ENCODE results near the gene EXTL2. TPM values are rescaled to one million over a fixed set of nuclear protein-coding genes. Genes with fewer than 3 reads are reported as not detected.

Gene EXTL2
- total and polyA plus RNA-seq, 9 of the 15 experiments (the other 6 are each of a cell fraction or from before 2014, with no cell fraction given) = 8.5 to 40.7 (median 26.0) TPM

GRCh38 chr1:100895540-100896480 is 1.2 kb upstream of the EXTL2 start, which contains the start of gene SLC30A7:
TSS of gene SLC30A7 (plus strand) at chr1:100896090. CDS start at chr1:100896263, 173 bp downstream.
- H3K4me1 ChIP-seq (replicated peaks in 1 of 2; ENCODE audit: control insufficient read depth in 2 of 2, insufficient read depth in 2 of 2, low read length in 2 of 2) = peaks cover 0 to 8% of the 10 kb centered on the region in 2 experiments; a peak in 3 of 5 replicates
- WGBS (ENCODE audit: insufficient coverage, low coverage, missing lambda C conversion rate) = under 1% methylated on average over 44 of the region's 62 CpGs
- peak; percentile 93 for ATAC-seq
- BruUV-seq (replicated peaks) = TSS peak; percentile 47
- in situ Hi-C loops (cut with MboI) = no loop called here
- H3K9me1 ChIP-seq (ENCODE audit: control insufficient read depth, insufficient read depth, low read length) = no peaks in the 10 kb centered on the region
- H3K4me3 ChIP-seq = peak within 1 kb of the TSS; percentile 90
- peak; percentile 87 to 95 (median 90) for DNase-seq (ENCODE audit: extremely low read depth in 1 of 4, low spot score in 3 of 4)
- peaks cover 66% of the 10 kb centered on the region for H3K79me2 ChIP-seq (ENCODE audit: control insufficient read depth, insufficient read depth, low read length)
- peak within 1 kb of the TSS; percentile 96 for H2AFZ ChIP-seq (ENCODE audit: low read depth, low read length)
- peak; percentile 71 for FAIRE-seq
- ChIA-PET CTCF (ENCODE audit: low intra/inter-chr PET ratio) (no interaction called here), POLR2A (interaction anchor here (0.6 to 1.5 kb wide), 5 partner anchors 12 to 140 kb away, joined by 3 to 4 read pairs (median 3); no protein-coding TSS in a partner anchor)
- peaks cover 49% of the 10 kb centered on the region for H3K36me3 ChIP-seq (ENCODE audit: control insufficient read depth, insufficient read depth, low read length)
- no peaks in the 10 kb centered on the region for H4K20me1 ChIP-seq (replicated peaks; ENCODE audit: control insufficient read depth, insufficient read depth, low read length)
- H3K9me3 ChIP-seq (replicated peaks; ENCODE audit: control insufficient read depth, insufficient read depth, low read depth, low read length) = peaks cover 2% of the 10 kb centered on the region; the same call in 1 of the 2 replicates
- no peaks in the 10 kb centered on the region for H3K27me3 ChIP-seq (ENCODE audit: control insufficient read depth in 2 of 2, insufficient read depth in 2 of 2, low read length in 2 of 2)
- peak within 1 kb of the TSS; percentile 92 for H3K27ac ChIP-seq (ENCODE audit: extremely low read depth, low read depth, low read length)
- H3K4me2 ChIP-seq (ENCODE audit: insufficient read depth, low read length) = peak within 1 kb of the TSS; percentile 86
- intact Hi-C loops (cut with micrococcal nuclease) = loop anchor here (10.0 kb wide), 1 partner anchor 761 kb away; the partner anchor contains the start of genes SASS6 and TRMT13
- H3K9ac ChIP-seq (ENCODE audit: insufficient read depth in 1 of 2, low read depth in 2 of 2, low read length in 2 of 2) = peak within 1 kb of the TSS; percentile 93 to 95
- TF ChIP-seq HOXB6 (CRISPR knock-in tag; IDR thresholded peaks at IDR 0.05; ENCODE audit: borderline replicate concordance) = no peak
- TF ChIP-seq CREB1 (IDR thresholded peaks at IDR 0.05) = peak; percentile 14; the same call in 1 of the 2 replicates
- TF ChIP-seq CREB1 (CRISPR knock-in tag; IDR thresholded peaks at IDR 0.05) = no peak; the same call in 1 of the 2 replicates
- TF ChIP-seq ZNF263 (CRISPR knock-in tag; IDR thresholded peaks at IDR 0.05; ENCODE audit: borderline replicate concordance) = peak; percentile 43; the same call in 1 of the 2 replicates
- peak; percentile 88 to 90 for TF ChIP-seq NRF1 (conservative IDR thresholded peaks at IDR 0.05 in 1 of 2, IDR thresholded peaks at IDR 0.05 in 1 of 2)
- no peak for TF ChIP-seq ATF1 (CRISPR knock-in tag; IDR thresholded peaks at IDR 0.05)
- 0 out of 2 replicates have a peak, but pooled peaks have one; percentile 43 for TF ChIP-seq ATF1 (tag; IDR thresholded peaks at IDR 0.05)
- TF ChIP-seq E2F1 (CRISPR knock-in tag; IDR thresholded peaks at IDR 0.05) = no peak
- peak; percentile 94 for TF ChIP-seq POLR2G (IDR thresholded peaks at IDR 0.05; ENCODE audit: low read depth, low read length)
- TF ChIP-seq, protein P1, sequence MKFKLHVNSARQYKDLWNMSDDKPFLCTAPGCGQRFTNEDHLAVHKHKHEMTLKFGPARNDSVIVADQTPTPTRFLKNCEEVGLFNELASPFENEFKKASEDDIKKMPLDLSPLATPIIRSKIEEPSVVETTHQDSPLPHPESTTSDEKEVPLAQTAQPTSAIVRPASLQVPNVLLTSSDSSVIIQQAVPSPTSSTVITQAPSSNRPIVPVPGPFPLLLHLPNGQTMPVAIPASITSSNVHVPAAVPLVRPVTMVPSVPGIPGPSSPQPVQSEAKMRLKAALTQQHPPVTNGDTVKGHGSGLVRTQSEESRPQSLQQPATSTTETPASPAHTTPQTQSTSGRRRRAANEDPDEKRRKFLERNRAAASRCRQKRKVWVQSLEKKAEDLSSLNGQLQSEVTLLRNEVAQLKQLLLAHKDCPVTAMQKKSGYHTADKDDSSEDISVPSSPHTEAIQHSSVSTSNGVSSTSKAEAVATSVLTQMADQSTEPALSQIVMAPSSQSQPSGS (CRISPR knock-in tag; IDR thresholded peaks at IDR 0.05) = no peak
- TF ChIP-seq RAD51 (IDR thresholded peaks at IDR 0.05; ENCODE audit: borderline replicate concordance, low read depth) = no peak
- peak; percentile 34 for TF ChIP-seq MEIS2 (IDR thresholded peaks at IDR 0.05; ENCODE audit: partially characterized antibody)
- no peak for TF ChIP-seq ZNF174 (CRISPR knock-in tag; IDR thresholded peaks at IDR 0.05)
- peak; percentile 23; the same call in 1 of the 2 replicates for TF ChIP-seq ZBTB33 (CRISPR knock-in tag; IDR thresholded peaks at IDR 0.05)
- TF ChIP-seq, protein P2, sequence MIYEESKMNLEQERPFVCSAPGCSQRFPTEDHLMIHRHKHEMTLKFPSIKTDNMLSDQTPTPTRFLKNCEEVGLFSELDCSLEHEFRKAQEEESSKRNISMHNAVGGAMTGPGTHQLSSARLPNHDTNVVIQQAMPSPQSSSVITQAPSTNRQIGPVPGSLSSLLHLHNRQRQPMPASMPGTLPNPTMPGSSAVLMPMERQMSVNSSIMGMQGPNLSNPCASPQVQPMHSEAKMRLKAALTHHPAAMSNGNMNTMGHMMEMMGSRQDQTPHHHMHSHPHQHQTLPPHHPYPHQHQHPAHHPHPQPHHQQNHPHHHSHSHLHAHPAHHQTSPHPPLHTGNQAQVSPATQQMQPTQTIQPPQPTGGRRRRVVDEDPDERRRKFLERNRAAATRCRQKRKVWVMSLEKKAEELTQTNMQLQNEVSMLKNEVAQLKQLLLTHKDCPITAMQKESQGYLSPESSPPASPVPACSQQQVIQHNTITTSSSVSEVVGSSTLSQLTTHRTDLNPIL (CRISPR knock-in tag; IDR thresholded peaks at IDR 0.05) = no peak
